ENCODE results near the gene DNLZ. TPM values are rescaled to one million over a fixed set of nuclear protein-coding genes. Genes with fewer than 3 reads are reported as not detected.

Gene DNLZ
- total and polyA plus RNA-seq, 10 donors = 15.8 to 29.8 (median 22.3) TPM

DNA sequence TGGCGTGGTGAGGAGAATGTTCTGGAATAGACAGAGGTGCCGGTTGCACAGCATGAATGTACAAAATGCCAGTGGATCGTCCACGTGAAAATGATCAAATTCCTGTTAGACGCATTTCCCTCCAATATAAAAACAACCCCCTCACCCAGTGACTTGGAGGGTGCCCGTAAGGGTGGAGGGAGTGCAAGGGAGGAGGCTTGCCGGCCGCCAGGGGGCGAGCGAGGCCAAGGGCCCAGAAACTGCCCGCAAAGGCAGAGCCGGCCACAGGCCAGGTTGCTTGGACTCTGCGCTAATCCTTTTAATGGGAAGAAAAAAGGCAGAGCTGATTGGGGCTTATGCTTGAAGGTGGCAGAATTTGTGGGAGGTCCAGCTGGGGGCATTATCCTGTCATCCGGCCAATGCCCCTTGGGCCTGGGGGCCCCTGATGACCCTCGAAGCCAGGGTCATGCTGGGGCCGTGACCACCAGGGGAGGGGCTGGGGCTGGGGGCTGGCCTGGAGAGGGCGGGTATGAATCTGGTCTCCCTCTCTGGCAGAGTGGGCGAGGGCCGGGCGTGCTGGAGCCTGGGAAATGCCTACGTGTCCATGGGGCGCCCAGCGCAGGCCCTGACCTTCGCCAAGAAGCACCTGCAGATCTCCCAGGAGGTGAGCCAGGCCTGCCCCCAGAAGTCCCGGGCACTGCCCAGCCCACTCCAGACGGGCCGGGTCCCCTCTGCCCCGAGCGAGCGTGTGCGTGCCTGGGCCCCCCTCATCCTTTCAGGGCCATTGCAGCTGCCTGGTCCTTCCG, 24.2 kb downstream of the DNLZ start:
- H3K36me3 ChIP-seq = peaks cover 0 to 25% (median 4%) of the 10 kb centered on the region in 6 donors
- no peaks in the 10 kb centered on the region for H3K27me3 ChIP-seq (replicated peaks in 1 of 7)
- TF ChIP-seq POLR2AphosphoS5 (IDR thresholded peaks at IDR 0.05) = peak in 2 of 3 donors; percentile 56 to 62
- TF ChIP-seq CTCF (IDR thresholded peaks at IDR 0.05 in 8 of 11, conservative IDR thresholded peaks at IDR 0.05 in 3 of 11) = peak; percentile 63 to 95 (median 84)
- no peak for TF ChIP-seq POLR2A (IDR thresholded peaks at IDR 0.05)
- WGBS, 5 donors = 66 to 80% (median 75%) methylated on average over 24 to 32 of the region's 32 CpGs
- no peaks in the 10 kb centered on the region for H3K9me3 ChIP-seq
- intact Hi-C loops (cut with DNase I; ENCODE audit: low total_unique reads) = no loop called here
- no peak overlapping the region for H3K27ac ChIP-seq
- H3K4me1 ChIP-seq = peaks cover 8 to 36% (median 24%) of the 10 kb centered on the region in 6 donors
- DNase-seq = peak; percentile 90
- no peak overlapping the region for H3K4me3 ChIP-seq

- intact Hi-C loops (cut with DNase I; ENCODE audit: low total_unique reads) = no loop called here
- H3K27me3 ChIP-seq (replicated peaks in 1 of 7) = no peaks in the 10 kb centered on the region
- H3K9me3 ChIP-seq = no peaks in the 10 kb centered on the region
- 84 to 95% (median 91%) methylated on average over 7 to 25 of the region's 25 CpGs for WGBS, 5 donors
- peaks cover 0 to 25% (median 4%) of the 10 kb centered on the region in 6 donors for H3K36me3 ChIP-seq
- TF ChIP-seq POLR2AphosphoS5 (IDR thresholded peaks at IDR 0.05) = no peak
- no peak for TF ChIP-seq CTCF (IDR thresholded peaks at IDR 0.05 in 8 of 11, conservative IDR thresholded peaks at IDR 0.05 in 3 of 11)
- no peak for TF ChIP-seq POLR2A (IDR thresholded peaks at IDR 0.05)
- no peak overlapping the region for H3K4me3 ChIP-seq
- no peak overlapping the region for H3K27ac ChIP-seq
- peaks cover 6 to 28% (median 20%) of the 10 kb centered on the region in 6 donors for H3K4me1 ChIP-seq
- no peak for DNase-seq
These were observed 25.0 kb downstream of the DNLZ start for GRCh38 chr9:136338511-136338910.

DNA sequence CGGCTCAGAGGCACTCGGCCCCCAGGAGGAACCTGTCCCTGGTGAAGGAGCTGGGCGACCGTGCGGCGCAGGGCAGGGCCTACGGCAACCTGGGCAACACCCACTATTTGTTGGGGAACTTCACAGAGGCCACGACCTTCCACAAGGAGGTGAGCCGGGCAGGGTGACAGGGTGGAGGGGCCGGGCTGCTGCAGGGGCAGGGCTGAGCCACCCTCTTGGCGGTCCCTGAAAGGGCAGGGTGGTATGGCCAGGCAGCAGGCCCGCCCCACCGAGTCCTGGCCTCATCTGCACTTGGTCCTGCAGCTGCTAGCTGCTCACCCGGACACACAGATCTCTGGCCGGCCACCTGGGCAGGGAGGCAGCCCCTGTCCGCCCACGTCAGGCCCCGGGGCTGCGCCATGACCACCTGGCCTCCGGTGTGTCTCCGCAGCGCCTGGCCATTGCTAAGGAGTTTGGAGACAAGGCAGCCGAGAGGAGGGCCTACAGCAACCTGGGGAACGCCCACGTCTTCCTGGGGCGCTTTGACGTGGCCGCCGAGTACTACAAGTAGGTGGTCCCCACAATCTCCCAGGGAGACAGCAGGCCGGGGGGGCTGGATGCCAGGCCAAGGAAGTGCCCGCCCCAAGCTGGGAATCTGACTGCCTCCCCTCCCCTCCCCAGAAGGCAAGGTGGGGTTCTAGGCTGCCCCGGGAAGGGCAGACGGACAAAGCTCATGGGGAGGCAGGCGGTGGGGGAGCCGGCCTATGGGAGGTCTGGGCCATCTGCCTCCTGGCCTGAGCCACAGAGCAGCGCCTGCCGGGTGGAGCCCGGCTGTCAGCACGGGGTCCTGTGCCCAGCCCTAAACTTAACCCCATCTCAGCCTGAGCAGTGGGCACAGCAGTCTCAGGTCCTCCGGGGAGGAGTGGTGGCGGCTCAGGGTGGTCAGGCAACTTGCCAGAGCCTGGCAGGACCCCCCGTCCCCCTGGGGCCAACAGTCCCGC, 25.8 kb downstream of the DNLZ start:
- TF ChIP-seq POLR2AphosphoS5 (IDR thresholded peaks at IDR 0.05) = no peak
- no peak for TF ChIP-seq POLR2A (IDR thresholded peaks at IDR 0.05)
- no peak for TF ChIP-seq CTCF (IDR thresholded peaks at IDR 0.05 in 8 of 11, conservative IDR thresholded peaks at IDR 0.05 in 3 of 11)
- WGBS, 5 donors = 86 to 92% (median 87%) methylated on average over 22 to 43 of the region's 43 CpGs
- no peaks in the 10 kb centered on the region for H3K9me3 ChIP-seq
- H3K36me3 ChIP-seq = peaks cover 0 to 25% (median 4%) of the 10 kb centered on the region in 6 donors
- intact Hi-C loops (cut with DNase I; ENCODE audit: low total_unique reads) = no loop called here
- H3K4me3 ChIP-seq = no peak overlapping the region
- H3K4me1 ChIP-seq = peaks cover 0 to 20% (median 11%) of the 10 kb centered on the region in 6 donors
- H3K27me3 ChIP-seq (replicated peaks in 1 of 7) = no peaks in the 10 kb centered on the region
- no peak for DNase-seq
- no peak overlapping the region for H3K27ac ChIP-seq

Measured in spleen (tissue), 11 donors.